Stimulated activated CD8-positive, alpha-beta memory T cell treated with anti-CD3 and anti-CD28 coated beads, Interleukin-15, amount 100 ng/mL, for 4 hours (primary cell): ENCODE data around the gene ICAM4.
"Not testable (repeated sequence)": the region's sequence is repeated elsewhere in the genome, so short reads cannot be mapped to it uniquely, and the experiment has no call there.

Experiments
- DNase-seq, 2 donors: peaks; one replicate each; pipeline ENCODE4 v3.0.0-alpha.2; 2020; ENCODE audit warnings: low read depth in 2 of 2

Gene ICAM4

GRCh38 chr19:10268071-10268470 is 18.7 kb upstream of the ICAM4 start:
- no peak for DNase-seq

- peak; percentile 71 for DNase-seq
Observed at GRCh38 chr19:10269333-10270179, 17.2 kb upstream of the ICAM4 start.

GRCh38 chr19:10270180-10270615 is 16.6 kb upstream of the ICAM4 start:
- DNase-seq, result peak; percentile 60

- peak; percentile 58 to 68 for DNase-seq
Observed at GRCh38 chr19:10270616-10271394, 15.9 kb upstream of the ICAM4 start, which contains the start of gene ICAM1. Gene ICAM1 (plus strand): TSS chr19:10271120. CDS start chr19:10271160, 40 bp downstream.

- no peak for DNase-seq
Observed at GRCh38 chr19:10271543-10272086, 15.1 kb upstream of the ICAM4 start.

- DNase-seq, result no peak
Observed at GRCh38 chr19:10274589-10274988, 12.2 kb upstream of the ICAM4 start.

- DNase-seq, result no peak
Observed at GRCh38 chr19:10277795-10278589, 8.8 kb upstream of the ICAM4 start.

GRCh38 chr19:10278935-10279334 is 7.8 kb upstream of the ICAM4 start:
- DNase-seq, result no peak

- DNase-seq, result no peak
Observed at GRCh38 chr19:10279737-10280442, 6.9 kb upstream of the ICAM4 start.

GRCh38 chr19:10282043-10282442 is 4.7 kb upstream of the ICAM4 start:
- DNase-seq, result not testable (repeated sequence)

GRCh38 chr19:10283301-10284064 is 3.3 kb upstream of the ICAM4 start:
- no peak for DNase-seq

GRCh38 chr19:10284065-10284959 is 2.4 kb upstream of the ICAM4 start:
- DNase-seq, result no peak

- DNase-seq, result no peak
Observed at GRCh38 chr19:10284960-10285278, 1.8 kb upstream of the ICAM4 start.

- no peak for DNase-seq
Observed at GRCh38 chr19:10285393-10285792, 1.4 kb upstream of the ICAM4 start.

- DNase-seq, result no peak
Observed at GRCh38 chr19:10288662-10289166, 2.0 kb downstream of the ICAM4 start.

- DNase-seq, result no peak
Observed at GRCh38 chr19:10289167-10289835, 2.5 kb downstream of the ICAM4 start.

GRCh38 chr19:10289836-10290356 is 3.1 kb downstream of the ICAM4 start, which contains the start of gene ICAM5:
Gene ICAM5 (plus strand): TSS chr19:10289952. CDS start chr19:10290044, 92 bp downstream.
- DNase-seq, result peak in 1 of 2 donors; percentile 56

- DNase-seq, result no peak
Observed at GRCh38 chr19:10290357-10290875, 3.7 kb downstream of the ICAM4 start.
